NOMO-1 treated with DMSO at 0.1 percent for 48 hours (cell line): ENCODE measurements around the gene PEAK1.
A peak's percentile ranks its signal among the peaks of the same experiment; 100 is the strongest.
"Not testable (repeated sequence)": the region's sequence is repeated elsewhere in the genome, so short reads cannot be mapped to it uniquely, and the experiment has no call there.

Experiments used
- DNase-seq: peaks from one replicate; lab custom pipeline; 2025; ENCODE audit not compliant: unreplicated experiment; lab: John Stamatoyannopoulos, UW

Gene PEAK1

DNA sequence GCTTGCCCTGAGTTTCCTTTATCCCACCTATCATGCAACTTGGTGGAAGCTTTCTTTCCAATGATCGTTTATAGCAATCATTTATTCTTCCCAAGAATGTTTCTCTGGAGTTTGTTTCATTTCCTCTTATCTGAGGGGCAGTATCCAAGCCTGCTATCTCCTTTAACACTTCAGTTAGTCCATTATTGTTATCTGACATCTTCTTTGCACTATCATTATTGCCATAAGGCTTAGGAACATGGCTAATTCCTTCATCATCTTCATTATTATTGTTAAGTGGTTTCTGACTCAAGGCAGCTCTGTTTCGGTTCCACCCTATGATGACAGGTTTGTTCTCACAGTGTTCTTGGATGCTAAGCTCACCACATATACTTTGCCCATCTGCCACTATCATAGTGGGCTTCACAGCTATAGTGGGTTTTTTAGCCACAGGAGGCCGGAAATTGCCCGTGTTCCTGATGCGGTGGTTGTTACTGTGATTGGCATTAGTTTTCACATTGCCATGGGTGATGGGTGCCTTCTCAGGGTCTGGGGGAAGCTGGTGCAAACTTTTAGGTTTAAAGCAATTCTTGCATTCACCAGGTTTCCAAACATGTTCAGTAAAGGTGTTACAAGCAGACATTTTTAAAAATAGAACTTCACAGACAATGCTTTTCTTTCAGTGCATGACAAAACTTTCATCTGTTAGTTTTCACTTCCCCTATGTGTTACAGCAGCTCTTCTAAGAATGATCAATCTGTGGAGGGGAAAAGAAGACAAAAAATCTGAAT lies 238.4 kb downstream of the PEAK1 start:
- DNase-seq, result peak; percentile 65

DNA sequence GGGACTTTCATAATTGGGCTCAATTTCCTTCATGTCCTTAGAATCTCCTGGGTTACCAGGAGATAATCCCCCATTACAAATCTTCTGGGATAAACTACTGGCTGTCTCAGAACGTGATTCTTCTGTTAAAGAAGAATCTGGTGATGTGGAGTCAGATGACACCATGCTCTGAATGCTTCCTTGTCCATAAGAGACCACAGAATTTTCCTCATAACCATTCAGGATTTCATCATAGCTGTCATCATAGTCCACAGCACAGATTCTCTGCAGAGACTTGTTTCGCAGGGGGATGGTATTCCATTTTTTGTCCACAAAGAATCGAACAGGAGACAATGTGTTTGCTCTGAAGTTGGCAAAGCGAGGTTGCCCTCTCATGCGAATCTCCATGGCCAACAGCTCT lies 239.1 kb downstream of the PEAK1 start:
- peak; percentile 27 for DNase-seq

DNA sequence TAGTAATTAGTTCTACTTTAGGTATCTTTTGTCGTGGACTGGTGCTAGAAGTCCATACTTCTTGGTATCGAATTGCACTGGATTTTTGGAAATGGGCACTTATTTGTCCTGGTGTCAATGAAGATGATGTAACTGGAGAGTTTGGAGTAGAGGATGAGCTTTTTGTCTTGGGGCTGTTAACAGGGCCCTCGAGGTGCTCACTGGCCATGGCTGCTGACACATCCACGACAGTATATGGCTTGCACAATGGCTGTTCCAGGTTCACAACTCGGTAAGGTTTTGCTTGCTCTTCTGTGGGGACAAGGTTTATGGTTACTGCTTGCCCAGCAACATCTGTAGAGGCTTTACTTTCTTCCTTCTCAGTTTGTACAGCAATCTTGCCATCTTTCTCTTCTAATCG lies 239.6 kb downstream of the PEAK1 start:
- no peak for DNase-seq

DNA sequence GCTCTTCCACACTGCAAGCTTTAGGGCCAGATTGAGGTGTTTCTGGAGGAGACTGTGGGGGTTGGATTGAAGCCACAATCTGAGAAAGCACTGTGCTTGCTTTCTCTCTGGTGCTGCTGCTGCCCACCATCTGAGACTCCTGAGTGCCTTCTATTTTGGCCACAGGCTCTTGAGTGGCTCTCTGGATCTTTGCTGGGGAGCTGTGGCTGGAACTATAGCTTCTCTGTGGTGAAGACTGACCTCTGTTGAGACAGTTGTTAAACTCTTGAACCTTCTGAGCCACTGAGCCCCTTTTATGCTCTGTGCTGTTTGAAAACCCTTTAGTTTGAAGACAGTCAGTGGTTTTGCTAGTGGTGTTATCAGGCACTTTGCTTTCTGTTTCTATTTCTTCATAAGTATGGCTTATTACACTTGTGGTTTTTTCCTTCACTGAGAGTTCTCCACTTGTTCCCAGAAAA lies 240.3 kb downstream of the PEAK1 start:
- peak; percentile 49 for DNase-seq

DNA sequence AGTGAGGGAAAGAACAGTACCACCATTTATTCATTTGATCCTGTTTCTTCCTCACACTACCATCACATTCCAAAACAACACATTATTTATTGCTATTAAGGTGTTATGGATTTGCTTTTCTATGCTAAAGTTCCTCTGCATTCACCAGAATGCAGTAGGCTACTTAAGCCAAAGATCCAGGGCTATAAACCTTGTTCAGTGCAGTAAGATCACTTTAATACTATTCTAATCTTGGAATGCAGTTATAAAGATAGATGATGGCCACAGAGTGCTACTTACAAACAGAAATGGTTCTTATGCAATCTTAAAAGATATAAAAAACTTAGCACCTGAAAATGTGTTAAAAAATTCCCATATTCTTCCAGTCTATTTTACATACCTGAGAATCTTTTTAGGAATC lies 241.5 kb downstream of the PEAK1 start:
- DNase-seq, result no peak

DNA sequence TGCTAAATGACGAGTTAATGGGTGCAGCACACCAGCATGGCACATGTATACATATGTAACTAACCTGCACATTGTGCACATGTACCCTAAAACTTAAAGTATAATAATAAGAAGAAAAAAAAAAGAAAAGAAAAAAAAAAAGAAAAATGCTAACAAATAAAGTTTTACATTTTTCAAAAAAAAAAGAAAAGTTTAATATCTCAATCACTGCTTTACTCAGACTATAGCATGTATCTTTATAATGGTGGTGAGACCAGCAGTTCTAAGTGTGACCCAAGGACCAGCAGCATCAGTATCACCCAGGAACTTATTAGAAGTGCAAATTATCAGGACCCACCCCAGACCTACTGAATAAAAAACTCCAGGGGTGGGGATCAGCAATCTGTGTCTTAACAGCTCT lies 243.8 kb downstream of the PEAK1 start:
- not testable (repeated sequence) for DNase-seq

DNA sequence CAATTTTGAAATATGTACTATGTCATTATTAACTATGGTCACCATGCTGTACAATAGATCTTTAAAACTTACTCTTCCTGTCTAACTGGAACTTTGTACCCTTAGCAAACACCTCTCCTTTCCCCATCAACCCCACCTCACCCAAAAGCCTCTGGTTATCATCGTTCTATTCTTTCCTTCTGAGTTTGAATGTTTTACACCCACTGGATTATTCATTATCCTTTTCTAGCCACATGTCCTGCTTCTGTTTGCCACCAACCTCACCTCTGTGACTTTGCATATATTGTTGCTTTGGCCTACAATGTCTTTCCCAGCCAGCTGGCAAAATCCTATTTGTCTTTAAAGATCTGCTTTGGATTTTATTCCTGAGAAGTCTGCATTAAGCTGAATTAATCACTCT lies 246.4 kb downstream of the PEAK1 start:
- no peak for DNase-seq

DNA sequence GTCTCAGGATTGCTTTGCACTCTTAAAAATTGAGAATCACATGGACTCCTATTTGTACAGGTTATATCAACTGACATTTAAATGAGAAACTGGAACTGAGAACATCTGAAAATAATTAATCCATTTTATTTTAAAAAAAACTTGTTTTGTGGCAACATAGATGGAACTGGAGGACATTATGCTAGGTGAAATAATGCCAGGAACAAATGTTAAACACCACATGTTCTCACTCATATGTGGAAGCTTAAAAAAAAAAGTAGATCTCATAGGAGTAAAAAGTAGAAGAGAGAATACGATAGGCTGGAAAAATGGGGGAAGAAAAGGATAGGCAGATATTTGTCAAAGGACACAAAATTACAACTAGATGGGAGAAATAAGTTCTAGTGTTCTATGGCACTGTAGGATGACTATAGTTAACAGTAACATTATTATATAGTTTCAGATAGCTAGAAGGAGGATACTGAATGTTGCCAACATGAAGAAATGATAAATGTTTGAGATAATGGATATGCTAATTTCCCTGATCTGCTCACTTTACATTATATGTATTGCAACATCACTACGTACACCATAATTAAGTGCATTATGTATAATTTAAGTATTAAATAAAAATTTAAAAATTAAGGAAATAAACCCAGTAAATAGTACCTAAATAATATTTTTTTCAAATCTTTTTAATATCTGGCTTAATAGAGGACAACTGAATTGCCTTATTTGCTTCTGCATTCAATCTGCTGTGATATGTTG lies 248.5 kb downstream of the PEAK1 start:
- DNase-seq, result no peak

DNA sequence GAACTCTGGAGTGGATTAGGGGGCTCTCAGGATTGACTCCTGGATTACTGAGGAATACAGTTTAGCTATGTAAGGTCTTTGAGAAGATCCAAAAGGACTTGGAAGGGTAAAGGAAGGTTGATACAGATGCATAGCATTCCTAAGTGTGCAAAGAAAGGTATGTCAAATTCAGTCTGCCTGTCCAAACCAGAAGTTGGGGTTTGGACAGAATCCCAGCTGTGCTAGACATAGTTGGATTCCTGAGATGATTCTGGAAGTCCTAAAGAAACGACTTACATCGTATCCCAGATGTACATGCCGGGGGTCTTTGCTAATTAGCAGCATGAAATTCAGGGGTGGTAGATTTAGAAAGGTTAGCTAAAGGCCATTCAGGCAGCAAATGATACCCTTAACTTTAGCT lies 251.3 kb downstream of the PEAK1 start:
- DNase-seq, result no peak

DNA sequence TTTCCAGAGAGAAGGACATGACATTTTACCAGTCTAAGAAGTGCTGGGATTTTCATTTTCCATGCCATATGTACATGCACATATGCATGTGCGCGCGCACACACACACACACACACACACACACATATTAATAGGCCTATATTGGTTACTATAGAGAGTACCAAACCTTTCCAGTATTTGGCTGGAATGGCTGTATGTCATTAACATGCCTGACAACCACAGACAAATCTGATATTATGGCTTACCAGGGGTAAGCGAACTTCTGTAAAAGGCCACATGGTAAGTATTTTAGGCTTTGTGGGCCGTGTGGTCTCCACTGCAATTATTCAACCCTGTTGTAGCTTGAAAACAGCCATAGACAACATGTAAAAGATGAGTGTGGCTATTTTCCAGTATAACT lies 251.8 kb downstream of the PEAK1 start:
- DNase-seq, result no peak

DNA sequence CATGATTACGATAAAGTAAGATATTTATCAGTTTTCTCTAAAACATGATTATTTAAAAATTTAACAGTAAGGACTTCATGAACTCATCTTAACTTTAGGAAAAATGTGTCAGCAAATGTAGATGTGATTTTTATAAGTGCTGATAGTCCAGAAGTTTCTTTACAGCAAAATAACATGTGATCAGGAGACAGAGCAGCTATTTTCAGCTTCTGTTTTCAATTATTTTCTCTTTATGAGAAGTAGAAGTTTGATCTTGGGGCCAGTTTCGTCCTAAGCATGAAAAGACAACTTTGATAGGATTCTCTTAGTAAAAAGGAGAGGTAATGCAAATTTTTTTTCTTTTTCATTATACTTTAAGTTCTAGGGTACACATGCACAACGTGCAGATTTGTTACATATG lies 252.5 kb downstream of the PEAK1 start:
- DNase-seq, result no peak

DNA sequence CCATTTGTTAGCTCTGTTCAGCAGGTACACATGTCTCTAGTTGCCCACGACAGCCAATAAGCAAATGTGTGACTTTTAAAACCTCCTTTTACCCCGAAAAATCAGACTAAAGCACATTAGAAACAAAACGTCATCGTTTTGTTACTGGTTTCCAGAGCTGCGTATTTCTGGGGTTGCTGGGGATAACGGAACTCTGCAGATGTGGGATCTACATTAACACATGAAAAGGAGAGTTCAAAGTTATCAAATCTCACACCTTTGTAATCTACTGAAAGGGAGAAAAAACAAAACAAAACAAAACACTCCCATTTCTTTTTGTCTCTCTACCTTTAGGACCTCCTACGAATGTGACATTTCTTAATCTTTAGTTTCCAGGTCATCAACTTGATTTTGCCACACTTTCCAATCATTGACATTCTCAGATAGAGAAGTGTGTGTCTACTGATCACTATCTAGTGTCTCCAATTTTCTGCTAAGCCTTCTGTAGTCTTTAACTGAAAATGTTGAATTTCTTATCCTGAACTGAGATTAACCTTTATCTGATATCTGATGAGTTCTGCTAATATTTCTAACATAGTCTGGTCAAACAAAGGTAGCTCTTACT lies 256.0 kb downstream of the PEAK1 start:
- no peak for DNase-seq

DNA sequence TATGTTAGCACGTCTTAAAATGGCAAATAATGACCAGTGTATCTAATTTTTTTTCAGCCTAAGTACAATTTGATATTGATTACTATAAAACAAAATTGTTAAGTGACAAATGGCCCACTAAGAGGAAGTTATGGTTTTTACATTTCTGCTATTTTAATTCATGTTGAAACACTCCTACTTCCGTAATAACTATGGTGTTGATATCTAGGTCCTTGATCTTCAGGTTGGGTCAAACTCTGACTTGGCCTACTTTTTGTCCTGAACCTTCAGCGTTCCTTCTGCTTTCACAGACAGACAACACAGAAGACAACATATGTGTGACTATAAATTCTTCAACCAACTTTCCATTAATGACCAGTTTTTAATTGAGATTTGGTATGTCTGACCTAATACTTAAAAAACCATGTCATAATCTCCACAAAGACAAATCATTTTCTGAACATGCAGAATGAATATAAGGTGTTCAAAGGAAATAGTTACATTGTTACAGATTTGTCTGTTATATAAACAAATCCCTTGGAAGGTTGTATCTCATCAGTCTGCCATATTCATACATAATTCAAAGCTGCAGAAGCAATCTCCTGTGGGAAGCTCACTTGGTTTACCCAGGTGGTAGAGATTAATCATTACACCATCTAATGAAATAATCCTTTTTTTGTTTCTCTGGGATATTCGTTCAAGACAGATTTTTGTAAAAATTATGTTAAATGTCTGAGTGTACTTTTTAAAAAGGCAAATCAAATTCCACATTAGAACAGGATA lies 256.9 kb downstream of the PEAK1 start:
- peak; percentile 83 for DNase-seq

DNA sequence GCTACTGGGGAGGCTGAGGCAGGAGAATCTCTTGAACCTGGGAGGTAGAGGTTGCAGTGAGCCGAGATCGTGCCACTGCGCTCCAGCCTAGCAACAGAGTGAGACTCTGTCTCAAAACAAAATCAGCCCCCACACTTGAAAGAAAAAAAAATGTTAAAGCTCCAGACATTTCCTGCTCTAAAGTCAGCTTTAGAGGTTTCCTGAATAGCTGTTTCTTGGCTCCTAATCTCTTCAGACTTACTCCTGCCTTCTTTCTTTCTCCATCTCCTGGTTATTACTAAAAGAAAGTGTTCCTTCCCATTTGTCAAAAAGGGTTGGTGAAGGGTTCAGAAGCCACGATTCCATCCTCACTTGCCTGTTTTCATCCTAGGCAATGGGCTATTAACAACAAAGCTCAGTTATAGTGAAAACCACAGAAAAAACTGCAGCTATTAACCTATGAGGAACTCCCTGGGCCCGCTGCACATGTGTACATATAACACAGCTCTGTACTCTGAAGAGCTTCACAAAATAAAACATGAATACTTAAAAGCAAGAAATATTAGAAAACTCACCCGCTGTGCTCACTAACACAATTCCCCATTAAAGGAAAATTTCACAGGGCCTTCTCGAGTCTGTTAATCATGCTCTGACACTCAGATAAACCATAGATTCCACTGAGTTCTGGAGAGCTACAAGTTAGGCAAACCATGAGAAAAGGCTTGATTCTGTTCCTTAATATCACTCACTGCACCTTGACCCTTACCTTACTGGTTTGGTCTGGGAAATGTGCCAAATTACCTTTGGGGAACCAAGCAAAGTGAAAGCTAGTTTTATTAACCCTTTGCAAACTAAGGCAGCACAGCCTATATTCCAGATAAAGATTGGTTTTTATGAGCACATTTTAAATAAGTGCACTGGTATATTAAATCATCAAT lies 259.1 kb downstream of the PEAK1 start:
- DNase-seq, result peak; percentile 45

DNA sequence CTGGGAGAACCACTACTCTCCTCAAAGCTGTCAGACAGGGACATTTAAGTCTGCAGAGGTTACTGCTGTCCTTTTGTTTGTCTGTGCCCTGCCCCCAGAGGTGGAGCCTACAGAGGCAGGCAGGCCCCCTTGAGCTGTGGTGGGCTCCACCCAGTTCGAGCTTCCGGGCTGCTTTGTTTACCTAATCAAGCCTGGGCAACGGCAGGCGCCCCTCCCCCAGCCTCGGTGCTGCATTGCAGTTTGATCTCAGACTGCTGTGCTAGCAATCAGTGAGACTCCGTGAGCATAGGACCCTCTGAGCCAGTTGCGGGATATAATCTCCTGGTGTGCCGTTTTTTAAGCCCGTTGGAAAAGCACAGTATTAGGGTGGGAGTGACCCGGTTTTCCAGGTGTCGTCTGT lies 263.9 kb downstream of the PEAK1 start:
- not testable (repeated sequence) for DNase-seq

DNA sequence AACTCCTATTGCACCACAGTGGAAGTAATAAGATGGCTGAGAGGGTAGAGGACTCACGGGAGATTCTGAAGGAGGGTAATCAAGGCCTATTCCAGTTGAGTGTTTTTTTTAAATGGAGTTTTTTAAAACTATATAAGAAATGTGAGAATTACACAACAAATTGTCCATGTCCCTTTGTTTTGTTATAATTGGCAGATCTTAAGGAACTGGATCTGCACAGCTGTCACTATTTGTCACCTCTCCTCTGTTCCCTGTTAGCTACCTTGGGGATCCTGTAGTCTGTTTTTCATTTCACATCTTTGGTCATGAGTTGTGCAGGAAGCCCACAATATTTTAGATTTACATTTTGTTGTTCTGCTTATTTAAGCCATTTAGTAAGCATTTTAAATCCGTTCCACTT lies 271.7 kb downstream of the PEAK1 start:
- DNase-seq, result no peak

DNA sequence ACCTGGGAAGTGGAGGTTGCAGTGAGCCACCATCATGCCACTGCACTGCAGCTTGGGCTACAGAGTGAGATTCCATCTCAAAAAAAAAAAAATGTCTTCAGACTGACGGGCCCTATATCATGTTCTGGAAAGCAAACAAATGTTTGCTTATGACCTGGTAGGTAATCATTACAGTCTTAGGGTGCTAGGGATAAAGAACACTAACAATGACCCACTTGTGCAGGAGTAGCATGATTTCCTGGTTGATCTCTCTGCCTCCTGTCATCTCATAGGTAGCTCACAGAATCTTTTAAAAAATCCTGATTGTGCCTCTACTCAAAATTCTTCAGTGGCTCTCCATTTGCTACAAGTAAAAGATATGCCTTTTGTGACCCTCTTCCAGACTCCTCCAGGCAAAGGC lies 274.5 kb downstream of the PEAK1 start:
- DNase-seq, result no peak

DNA sequence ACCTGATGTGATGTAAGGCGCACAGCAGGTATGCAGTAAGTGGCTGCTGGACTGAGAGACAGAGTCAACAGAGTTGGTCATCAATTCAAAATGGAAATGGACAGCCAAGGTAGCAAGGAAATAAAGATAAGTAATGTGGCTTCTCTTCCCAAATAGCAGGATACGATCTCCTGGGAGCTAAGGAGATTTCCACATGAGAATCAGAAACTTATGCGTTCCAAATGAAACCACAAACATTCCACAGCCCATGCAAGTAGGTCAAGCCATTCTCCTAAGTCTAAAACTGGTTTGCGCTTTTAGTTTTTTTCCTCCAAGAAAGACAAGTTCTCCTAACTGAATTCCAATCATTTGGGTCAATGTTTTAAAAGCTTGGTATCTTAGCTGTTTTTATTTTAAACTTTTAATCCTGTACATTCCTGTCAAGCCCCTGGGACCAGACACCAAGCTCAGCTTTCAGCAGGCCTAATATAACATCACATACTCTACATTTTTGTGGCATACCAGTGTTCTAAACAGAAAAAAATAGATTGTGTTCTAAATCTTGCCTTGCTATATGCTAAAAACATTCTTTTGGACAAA lies 275.3 kb downstream of the PEAK1 start:
- no peak for DNase-seq

DNA sequence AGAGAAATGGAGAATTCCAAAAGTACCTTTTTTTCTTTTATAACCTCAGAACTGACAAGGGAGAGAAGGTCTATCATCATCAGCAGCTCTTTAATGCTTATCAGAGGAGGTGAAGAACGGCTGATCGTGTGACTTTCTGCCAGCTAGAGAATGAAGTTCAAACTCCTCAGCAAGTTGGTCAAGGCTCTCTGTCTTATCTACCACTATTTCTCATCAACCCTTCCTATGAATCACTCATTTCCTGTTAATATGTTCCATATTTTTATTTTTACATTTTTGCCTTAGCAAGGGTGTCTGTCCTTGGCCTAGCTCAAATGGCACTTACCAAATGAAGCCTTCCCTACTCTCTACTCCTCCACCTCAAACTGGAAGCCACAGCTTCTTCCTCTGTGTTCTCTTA lies 275.9 kb downstream of the PEAK1 start:
- no peak for DNase-seq

DNA sequence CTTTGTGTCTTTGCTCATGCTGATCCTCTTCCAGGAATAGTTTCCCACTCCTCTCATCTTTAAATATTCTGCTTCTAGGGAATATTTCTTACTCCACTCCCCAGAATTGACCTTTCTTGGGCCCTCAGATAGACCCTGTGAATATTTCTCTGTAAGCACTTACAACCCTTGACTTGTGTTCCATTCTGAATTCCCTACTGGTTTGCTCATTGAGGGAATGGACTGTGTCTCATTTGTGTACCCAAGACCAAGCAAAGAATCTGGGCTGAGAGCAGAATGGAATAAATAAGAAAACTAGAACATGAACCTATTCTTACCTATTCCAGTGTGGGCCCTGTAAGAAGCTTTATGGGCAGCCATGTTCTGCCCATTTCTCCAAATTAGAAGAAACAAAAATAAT lies 276.3 kb downstream of the PEAK1 start:
- no peak for DNase-seq
